Measurements from ENCODE around the gene ANKRD33B. TPM values are rescaled to one million over a fixed set of nuclear protein-coding genes. Genes with fewer than 3 reads are reported as not detected.
A peak's percentile ranks its signal among the peaks of the same experiment; 100 is the strongest.

The ANKRD33B gene
- polyA plus RNA-seq, 1 experiment, result 4.8 TPM

- H3K4me3 ChIP-seq (ENCODE audit: low read depth, low read length), result no peak overlapping the region
- TF ChIP-seq, protein P1, sequence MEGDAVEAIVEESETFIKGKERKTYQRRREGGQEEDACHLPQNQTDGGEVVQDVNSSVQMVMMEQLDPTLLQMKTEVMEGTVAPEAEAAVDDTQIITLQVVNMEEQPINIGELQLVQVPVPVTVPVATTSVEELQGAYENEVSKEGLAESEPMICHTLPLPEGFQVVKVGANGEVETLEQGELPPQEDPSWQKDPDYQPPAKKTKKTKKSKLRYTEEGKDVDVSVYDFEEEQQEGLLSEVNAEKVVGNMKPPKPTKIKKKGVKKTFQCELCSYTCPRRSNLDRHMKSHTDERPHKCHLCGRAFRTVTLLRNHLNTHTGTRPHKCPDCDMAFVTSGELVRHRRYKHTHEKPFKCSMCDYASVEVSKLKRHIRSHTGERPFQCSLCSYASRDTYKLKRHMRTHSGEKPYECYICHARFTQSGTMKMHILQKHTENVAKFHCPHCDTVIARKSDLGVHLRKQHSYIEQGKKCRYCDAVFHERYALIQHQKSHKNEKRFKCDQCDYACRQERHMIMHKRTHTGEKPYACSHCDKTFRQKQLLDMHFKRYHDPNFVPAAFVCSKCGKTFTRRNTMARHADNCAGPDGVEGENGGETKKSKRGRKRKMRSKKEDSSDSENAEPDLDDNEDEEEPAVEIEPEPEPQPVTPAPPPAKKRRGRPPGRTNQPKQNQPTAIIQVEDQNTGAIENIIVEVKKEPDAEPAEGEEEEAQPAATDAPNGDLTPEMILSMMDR (IDR thresholded peaks at IDR 0.05; ENCODE audit: low read depth, low read length), result no peak
- POLR2A ChIA-PET, result interaction anchor here (0.6 kb wide), 1 partner anchor 81 kb away, joined by 6 read pairs; no protein-coding TSS in a partner anchor
- CTCF ChIA-PET, result interaction anchor here (2.4 kb wide), 1 partner anchor 182 kb away, joined by 12 read pairs; no protein-coding TSS in a partner anchor
- no peaks in the 10 kb centered on the region for H3K27me3 ChIP-seq (ENCODE audit: control insufficient read depth, insufficient read depth, low read length)
- H3K9me3 ChIP-seq (ENCODE audit: control insufficient read depth, insufficient read depth, low read length), result peaks cover 11% of the 10 kb centered on the region
- no peak for DNase-seq (ENCODE audit: low read depth, low spot score)
- H3K27ac ChIP-seq (ENCODE audit: low read depth, low read length), result no peak overlapping the region
Measured at GRCh38 chr5:10634562-10634961, 70.7 kb downstream of the ANKRD33B start.

GRCh38 chr5:10635257-10635866, 71.5 kb downstream of the ANKRD33B start:
- H3K27me3 ChIP-seq (ENCODE audit: control insufficient read depth, insufficient read depth, low read length), result no peaks in the 10 kb centered on the region
- TF ChIP-seq, protein P1 (IDR thresholded peaks at IDR 0.05; ENCODE audit: low read depth, low read length), result no peak
- peaks cover 16% of the 10 kb centered on the region for H3K9me3 ChIP-seq (ENCODE audit: control insufficient read depth, insufficient read depth, low read length)
- DNase-seq (ENCODE audit: low read depth, low spot score), result no peak
- peak overlapping the region; percentile 31 for H3K27ac ChIP-seq (ENCODE audit: low read depth, low read length)
- ChIA-PET CTCF (interaction anchor here (2.4 kb wide), 1 partner anchor 183 kb away, joined by 12 read pairs; no protein-coding TSS in a partner anchor), POLR2A (no interaction called here)
- no peak overlapping the region for H3K4me3 ChIP-seq (ENCODE audit: low read depth, low read length)

GRCh38 chr5:10635867-10636350, 72.0 kb downstream of the ANKRD33B start:
- POLR2A ChIA-PET, result no interaction called here
- peak overlapping the region; percentile 31 for H3K27ac ChIP-seq (ENCODE audit: low read depth, low read length)
- no peaks in the 10 kb centered on the region for H3K27me3 ChIP-seq (ENCODE audit: control insufficient read depth, insufficient read depth, low read length)
- TF ChIP-seq, protein P1 (IDR thresholded peaks at IDR 0.05; ENCODE audit: low read depth, low read length), result no peak
- DNase-seq (ENCODE audit: low read depth, low spot score), result no peak
- no peak overlapping the region for H3K4me3 ChIP-seq (ENCODE audit: low read depth, low read length)
- peaks cover 16% of the 10 kb centered on the region for H3K9me3 ChIP-seq (ENCODE audit: control insufficient read depth, insufficient read depth, low read length)
- CTCF ChIA-PET, result interaction anchor here (1.3 to 2.4 kb wide), 2 partner anchors 183 to 184 kb away, joined by 5 to 12 read pairs; no protein-coding TSS in a partner anchor

- ChIA-PET CTCF (interaction anchor here (1.1 to 1.3 kb wide), 2 partner anchors 9 to 184 kb away, joined by 5 to 6 read pairs; no protein-coding TSS in a partner anchor), POLR2A (no interaction called here)
- TF ChIP-seq, protein P1 (IDR thresholded peaks at IDR 0.05; ENCODE audit: low read depth, low read length), result no peak
- Histone ChIP-seq H3K27ac (ENCODE audit: low read depth, low read length) (no peak overlapping the region), H3K27me3 (ENCODE audit: control insufficient read depth, insufficient read depth, low read length) (no peaks in the 10 kb centered on the region), H3K9me3 (ENCODE audit: control insufficient read depth, insufficient read depth, low read length) (peaks cover 16% of the 10 kb centered on the region), H3K4me3 (ENCODE audit: low read depth, low read length) (no peak overlapping the region)
- DNase-seq (ENCODE audit: low read depth, low spot score), result no peak
Measured at GRCh38 chr5:10636363-10637142, 72.7 kb downstream of the ANKRD33B start.

All from AG04450 (cell line).